SH-SY5Y (cell line): ENCODE measurements around the gene ONECUT3.

Experiments used
- GATA2 ChIP-seq: IDR thresholded peaks from 2 replicates; pipeline ENCODE4 v1.6.1; 2011; ENCODE audit warnings: mild to moderate bottlenecking, low read depth, low read length
- GATA3 ChIP-seq: IDR thresholded peaks from 2 replicates; pipeline ENCODE4 v1.6.1; 2011; ENCODE audit warnings: low read depth, mild to moderate bottlenecking, low read length, moderate library complexity

DNA sequence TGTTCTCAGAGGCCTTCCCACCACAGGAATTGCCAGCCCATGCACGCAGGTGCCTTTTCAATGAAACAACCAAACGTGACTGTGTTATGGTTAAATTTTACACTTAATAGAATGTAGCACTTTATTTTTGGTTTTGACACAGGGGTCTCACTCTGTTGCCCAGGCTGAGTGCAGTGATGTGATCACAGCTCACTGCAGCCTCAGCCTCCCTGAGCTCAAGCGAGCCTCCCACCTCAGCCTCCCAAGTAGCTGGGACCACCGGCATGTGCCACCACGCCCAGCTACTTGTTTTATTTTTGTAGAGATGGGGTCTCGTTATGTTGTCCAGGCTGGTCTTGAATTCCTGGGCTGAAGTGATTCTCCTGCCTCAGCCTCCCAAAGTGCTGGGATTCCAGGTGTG is 51.6 kb downstream of the ONECUT3 start:
- no peak for TF ChIP-seq GATA3
- TF ChIP-seq GATA2, result no peak
